Measurements from ENCODE around the gene CHST15.

DNA sequence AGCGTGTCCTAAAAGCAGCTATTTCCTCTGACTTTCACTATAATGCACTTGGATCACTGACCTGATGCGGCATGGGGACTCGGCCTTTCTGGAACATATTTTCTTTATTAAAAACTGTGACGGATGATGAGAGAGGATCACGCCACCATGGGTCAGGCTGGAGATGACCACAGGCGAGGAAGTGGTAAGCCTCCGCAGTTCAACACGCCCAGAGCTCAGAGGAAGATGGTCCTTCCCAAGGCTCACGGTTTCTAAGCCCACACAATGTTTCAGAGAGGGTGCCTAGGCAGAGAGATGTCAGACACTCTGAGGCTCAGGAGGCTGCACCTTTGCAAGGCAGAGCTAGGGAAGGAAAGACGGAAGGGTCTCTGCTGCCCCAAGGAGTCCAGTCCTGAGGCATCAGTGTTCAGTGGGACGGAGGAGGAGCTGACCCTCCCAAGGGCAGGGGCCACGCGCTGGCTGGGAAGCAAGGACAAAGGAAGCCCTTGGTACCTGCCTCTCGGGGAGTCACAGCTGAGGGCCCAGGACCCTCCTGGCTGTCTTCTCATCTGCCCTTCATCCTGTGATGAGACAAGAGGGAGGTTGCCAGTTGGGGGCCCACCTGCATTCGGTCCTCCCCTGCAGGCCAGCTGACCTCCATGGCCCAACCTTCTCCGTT is 9.5 kb downstream of the CHST15 start:
- TF ChIP-seq RFX5 (IDR thresholded peaks at IDR 0.05; ENCODE audit: borderline replicate concordance, low read depth, low read length) (no peak), POLR2A (IDR thresholded peaks at IDR 0.05; ENCODE audit: control extremely low read depth in 1 of 2, low read depth in 2 of 2, low read length in 2 of 2) (no peak), YY1 (IDR thresholded peaks at IDR 0.05; ENCODE audit: low read depth, low read length) (no peak), JUN (IDR thresholded peaks at IDR 0.05; ENCODE audit: low read depth, low read length) (no peak), SP1 (IDR thresholded peaks at IDR 0.05; ENCODE audit: low read depth, low read length) (no peak), BRCA1 (IDR thresholded peaks at IDR 0.05; ENCODE audit: low read depth, low read length) (no peak), TBP (IDR thresholded peaks at IDR 0.05; ENCODE audit: low read depth, low read length) (no peak), CBX8 (IDR thresholded peaks at IDR 0.05; ENCODE audit: borderline replicate concordance, low read depth, low read length) (no peak)
- TF ChIP-seq, protein P1, sequence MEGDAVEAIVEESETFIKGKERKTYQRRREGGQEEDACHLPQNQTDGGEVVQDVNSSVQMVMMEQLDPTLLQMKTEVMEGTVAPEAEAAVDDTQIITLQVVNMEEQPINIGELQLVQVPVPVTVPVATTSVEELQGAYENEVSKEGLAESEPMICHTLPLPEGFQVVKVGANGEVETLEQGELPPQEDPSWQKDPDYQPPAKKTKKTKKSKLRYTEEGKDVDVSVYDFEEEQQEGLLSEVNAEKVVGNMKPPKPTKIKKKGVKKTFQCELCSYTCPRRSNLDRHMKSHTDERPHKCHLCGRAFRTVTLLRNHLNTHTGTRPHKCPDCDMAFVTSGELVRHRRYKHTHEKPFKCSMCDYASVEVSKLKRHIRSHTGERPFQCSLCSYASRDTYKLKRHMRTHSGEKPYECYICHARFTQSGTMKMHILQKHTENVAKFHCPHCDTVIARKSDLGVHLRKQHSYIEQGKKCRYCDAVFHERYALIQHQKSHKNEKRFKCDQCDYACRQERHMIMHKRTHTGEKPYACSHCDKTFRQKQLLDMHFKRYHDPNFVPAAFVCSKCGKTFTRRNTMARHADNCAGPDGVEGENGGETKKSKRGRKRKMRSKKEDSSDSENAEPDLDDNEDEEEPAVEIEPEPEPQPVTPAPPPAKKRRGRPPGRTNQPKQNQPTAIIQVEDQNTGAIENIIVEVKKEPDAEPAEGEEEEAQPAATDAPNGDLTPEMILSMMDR (IDR thresholded peaks at IDR 0.05; ENCODE audit: control extremely low read depth in 1 of 3, insufficient read depth in 1 of 3, low read depth in 1 of 3, low read length in 3 of 3) = no peak
- TF ChIP-seq, protein P2, sequence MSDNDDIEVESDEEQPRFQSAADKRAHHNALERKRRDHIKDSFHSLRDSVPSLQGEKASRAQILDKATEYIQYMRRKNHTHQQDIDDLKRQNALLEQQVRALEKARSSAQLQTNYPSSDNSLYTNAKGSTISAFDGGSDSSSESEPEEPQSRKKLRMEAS (IDR thresholded peaks at IDR 0.05) = no peak
